HL-60/S4 (cell line): ENCODE measurements around the gene IRAK2.
"Not testable (repeated sequence)": the region's sequence is repeated elsewhere in the genome, so short reads cannot be mapped to it uniquely, and the experiment has no call there.

Experiments used
- in situ Hi-C: fragments of 300-500 bp; cut with MboI; formaldehyde crosslinking; loops from 2 replicates; pipeline ENCODE4 v1.14.3; 2022; ENCODE audit warnings: low sequenced_read_pairs

The IRAK2 gene

GRCh38 chr3:10158555-10158954 is 6.2 kb upstream of the IRAK2 start:
- in situ Hi-C loops: not testable (repeated sequence)

DNA sequence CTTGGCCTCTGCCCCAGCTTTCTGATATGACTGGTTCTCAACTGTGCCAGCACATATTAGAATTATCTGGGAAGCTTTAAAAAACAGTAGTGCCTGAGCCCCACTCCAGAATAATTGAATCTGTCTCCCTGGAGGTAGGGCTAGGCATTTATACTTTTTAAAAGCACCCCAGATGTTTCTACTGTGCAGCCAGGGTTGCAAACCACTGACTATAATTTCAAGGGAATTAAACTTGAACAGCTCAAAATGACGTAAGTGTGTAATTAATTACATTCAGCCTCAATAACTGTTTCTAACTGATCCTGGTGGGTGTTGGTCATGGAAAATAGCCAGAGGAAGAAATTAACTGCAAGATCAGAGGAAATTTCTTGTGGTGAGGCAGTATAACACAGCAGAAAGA is 4.4 kb upstream of the IRAK2 start:
- in situ Hi-C loops: no loop called here

- in situ Hi-C loops: no loop called here
Measured at GRCh38 chr3:10160925-10161324, 3.8 kb upstream of the IRAK2 start.

DNA sequence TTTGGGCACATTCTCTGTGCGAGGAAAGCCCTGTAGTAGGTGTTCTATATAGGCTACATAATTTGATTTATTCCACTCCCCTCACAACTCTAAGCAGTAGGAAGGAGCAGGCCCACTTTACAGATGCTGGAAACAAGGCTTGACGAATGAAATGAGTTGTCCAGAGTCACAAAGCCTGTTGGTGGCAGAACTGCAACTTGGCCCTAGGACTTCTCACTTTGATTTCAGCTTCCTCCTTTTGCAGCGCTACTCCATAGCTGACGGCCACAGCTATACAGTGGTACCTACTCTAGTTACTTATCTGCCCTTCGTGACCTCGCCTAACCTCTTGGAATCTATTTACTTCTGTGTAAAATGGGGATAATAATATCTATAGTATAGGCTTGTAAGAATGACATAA is 2.5 kb upstream of the IRAK2 start:
- in situ Hi-C loops: no loop called here

DNA sequence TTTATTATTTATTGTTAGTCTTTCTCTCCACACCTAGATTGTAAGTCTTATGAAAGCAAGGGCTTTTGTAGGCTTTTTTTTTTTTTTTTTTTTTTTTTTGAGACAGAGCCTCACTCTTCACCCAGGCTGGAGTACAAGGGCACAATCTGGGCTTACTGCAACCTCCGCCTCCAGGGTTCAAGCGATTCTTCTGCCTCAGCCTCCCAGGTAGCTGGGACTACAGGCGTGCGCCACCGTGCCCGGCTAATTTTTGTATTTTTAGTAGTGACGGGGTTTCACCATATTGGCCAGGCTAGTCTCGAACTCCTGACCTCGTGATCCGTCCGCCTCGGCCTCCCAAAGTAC is 546 bp upstream of the IRAK2 start:
- in situ Hi-C loops: not testable (repeated sequence)

- in situ Hi-C loops: no loop called here
Measured at GRCh38 chr3:10166213-10166604, 1.5 kb downstream of the IRAK2 start.

- in situ Hi-C loops: no loop called here
Measured at GRCh38 chr3:10169000-10169496, 4.3 kb downstream of the IRAK2 start.

GRCh38 chr3:10170915-10171478 is 6.3 kb downstream of the IRAK2 start:
- in situ Hi-C loops: no loop called here

DNA sequence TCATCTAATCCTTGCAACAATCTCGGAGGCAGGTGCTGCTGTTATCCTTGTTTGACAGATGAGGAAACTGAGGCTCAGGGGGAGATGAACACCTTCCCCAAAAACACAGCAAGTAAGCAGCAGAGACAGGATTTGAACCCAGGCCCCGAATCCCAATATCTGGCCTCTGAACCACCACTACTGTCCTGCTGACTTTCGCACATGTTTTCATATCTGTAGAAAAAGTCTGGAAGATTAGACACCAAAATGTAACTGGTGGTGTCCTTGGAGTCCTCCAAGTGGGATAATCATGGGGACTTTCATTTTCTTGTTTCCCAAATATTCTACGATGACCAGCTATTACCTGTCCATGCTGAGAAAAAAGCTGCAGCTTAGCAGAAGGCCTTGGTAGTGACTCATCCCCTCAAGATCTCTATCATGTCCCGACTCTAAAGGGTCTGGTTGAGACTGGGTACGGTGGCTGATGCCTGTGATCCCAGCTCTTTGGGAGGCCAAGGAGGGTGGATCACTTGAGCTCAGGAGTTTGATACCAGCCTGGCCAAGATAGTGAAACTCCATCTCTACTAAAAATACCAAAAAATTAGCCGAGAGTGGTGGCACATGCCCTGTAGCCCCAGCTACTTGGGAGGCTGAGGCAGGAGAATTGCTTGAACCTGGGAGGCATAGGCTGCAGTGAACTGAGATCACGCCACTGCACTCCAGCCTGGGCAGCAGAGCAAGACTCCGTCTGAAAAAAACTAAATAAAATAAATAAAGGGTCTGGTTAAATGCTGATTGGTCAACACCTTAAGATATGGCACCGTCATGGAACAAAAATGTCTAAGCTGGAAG is 8.6 kb downstream of the IRAK2 start:
- in situ Hi-C loops: no loop called here

DNA sequence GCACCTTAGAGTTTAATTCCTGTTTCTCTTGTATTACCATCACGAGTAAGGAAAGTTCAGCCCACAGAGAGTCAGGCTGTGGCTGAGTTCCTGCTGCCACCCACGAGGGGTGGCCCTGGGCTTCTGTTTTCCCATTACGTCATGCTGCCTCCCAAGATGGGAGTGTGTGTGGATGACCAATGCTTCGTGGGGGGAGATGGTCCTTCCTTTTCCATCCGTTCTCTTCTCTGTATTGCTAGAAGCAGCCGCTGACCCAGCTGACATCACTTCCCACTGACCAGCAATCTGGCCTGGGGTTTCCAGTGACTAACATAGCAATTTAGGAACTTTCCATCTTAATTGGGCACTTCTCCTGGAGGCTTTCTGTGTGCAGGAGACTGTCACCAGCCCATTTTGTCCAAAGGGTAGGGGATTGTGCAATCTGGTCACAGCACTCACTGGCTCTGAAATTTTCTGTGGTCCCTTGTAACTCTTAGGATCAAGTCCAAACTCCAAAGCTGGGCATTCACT is 9.3 kb downstream of the IRAK2 start:
- in situ Hi-C loops: no loop called here

DNA sequence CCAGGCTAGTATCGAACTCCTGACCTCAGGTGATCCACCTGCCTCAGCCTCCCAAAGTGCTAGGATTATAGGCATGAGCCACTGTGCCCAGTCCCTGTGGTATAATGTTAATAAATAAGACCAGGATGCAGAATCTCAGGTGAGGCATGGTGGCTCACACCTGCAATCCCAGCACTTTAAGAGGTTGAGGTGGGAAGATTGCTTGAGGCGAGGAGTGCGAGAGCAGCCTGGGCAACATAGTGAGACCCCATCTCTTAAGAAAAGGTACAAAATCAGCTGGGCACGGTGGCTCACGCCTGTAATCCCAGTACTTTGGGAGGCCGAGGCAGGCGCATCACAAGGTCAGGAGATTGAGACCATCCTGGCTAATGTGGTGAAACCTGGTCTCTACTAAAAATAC is 10.6 kb downstream of the IRAK2 start:
- in situ Hi-C loops: not testable (repeated sequence)

DNA sequence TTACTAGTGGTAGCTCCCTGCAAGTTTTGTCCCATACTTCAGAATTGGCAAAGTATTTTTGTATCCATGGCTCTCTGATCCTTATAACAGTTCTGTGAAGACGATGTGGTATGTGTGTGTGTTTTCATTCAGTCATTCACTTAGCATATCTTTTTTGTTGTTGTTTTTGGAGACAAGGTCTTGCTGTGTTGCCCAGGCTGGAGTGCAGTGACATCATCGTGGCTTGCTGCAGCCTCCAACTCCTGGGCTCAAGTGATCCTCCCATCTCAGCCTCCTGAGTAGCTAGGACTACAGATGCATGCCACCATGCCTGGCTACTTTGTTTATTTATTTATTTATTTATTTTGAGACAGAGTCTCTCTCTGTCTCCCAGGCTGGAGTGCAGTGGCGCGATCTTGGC is 11.4 kb downstream of the IRAK2 start:
- in situ Hi-C loops: not testable (repeated sequence)

DNA sequence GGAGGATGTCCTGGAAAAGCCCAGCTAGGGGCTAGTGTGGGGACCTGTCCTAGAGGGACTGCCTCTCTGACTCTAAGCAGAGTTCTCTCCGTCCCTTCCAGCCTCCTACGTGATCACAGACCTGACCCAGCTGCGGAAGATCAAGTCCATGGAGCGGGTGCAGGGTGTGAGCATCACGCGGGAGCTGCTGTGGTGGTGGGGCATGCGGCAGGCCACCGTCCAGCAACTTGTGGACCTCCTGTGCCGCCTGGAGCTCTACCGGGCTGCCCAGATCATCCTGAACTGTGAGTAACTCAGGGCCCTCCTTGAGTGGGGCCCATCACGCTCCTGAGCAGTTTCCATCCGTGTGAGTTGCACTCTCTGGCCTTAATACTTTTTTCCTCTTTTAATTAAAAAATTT is 13.0 kb downstream of the IRAK2 start:
- in situ Hi-C loops: no loop called here

DNA sequence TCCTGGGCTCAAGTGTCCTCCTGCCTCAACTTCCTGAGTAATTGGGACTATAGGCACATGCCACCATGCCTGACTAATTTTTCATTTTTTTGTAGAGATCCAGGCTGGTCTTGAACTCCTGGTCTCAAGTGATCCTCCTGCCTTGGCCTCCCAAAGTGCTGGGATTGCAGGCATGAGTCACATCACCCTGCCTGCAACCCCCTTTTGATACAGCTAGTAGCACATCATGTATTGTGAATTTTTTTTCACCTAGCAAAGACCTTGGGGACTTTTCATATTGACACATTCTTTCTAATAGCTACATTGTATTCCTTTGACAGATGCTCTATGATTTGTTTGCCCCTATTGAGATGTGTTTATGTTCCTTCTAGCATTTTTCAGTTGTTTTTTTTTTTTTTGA is 14.2 kb downstream of the IRAK2 start:
- in situ Hi-C loops: no loop called here

DNA sequence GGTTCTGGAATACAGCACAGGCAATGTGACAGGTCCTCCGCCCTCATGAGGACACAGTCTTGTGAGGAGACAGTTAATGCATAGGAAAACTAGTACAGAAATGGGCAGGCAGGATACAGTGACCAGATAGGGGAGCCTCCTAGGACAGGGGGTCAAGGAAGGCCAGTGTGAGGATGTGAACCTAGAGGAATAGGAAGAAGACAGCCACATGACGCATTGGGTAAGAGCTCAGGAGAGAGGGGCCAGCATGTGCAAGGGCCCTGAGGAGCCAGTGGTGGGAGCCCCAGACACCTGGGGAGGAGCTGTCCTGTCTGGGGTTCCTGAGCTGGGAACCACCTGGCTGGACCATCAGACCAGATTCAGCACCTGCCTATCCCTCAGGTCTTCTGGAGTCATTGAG is 15.6 kb downstream of the IRAK2 start:
- in situ Hi-C loops: no loop called here

DNA sequence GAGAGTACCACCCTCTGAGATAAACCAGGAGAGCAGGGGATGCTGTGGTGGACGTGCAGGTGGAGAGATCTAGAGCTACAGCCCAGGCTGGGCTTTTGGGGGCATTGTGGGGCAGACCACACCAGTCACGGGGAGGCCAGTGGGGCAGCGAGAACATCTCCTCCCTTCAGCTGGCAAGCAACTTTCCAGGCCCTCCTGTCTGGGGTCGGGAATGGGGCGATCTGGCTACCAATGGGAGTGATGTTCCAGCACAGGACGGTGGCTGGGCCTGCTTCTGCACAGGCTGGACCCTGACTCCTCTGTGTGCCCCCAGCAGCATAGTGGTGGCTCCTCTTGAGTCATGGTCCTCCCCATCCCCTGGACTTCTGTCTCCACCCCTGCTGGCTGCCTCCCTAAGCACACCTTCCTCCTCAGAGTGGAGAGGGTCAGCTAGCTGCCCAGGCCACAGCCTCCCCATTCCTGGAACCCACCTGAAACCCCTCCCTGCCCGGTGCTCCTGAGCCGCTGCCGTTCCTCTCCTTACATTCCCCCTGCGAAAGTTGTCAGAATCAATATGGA is 16.1 kb downstream of the IRAK2 start:
- in situ Hi-C loops: no loop called here

GRCh38 chr3:10182950-10183349 is 18.2 kb downstream of the IRAK2 start:
- in situ Hi-C loops: no loop called here

- in situ Hi-C loops: no loop called here
Measured at GRCh38 chr3:10184250-10184649, 19.5 kb downstream of the IRAK2 start.

- in situ Hi-C loops: no loop called here
Measured at GRCh38 chr3:10185804-10186762, 21.4 kb downstream of the IRAK2 start.

DNA sequence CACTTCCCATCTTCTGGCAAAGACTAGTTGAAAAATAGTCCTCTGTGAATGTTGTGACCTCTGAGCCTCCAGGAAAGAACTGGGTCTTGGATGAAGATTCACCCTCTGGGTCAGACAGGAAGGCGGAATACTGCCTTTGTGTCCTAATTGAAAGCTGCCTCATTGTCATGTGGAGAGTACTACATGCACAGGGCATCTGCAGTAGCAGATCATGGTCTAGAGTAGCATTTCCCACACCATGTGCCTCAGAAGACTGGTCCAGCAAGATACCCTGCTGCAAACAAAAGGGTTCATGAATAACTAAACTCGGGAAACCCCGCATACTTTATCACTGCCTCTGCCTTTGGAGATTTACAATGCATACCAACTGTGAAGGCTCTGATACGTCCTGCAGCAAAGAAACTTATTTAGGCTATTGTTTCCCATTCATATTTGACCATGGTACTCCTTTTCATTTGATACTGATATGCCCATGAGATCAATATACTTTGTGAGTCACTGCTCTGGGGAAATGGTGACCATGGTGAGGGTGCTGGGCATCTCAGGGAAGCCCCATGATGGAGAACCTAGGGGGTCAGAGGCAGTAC is 22.7 kb downstream of the IRAK2 start:
- in situ Hi-C loops: no loop called here

GRCh38 chr3:10187944-10188343 is 23.2 kb downstream of the IRAK2 start:
- in situ Hi-C loops: no loop called here
